Bronchial smooth muscle cell (primary cell): Measurements from ENCODE around the gene CDK5R1. TPM values are rescaled to one million over a fixed set of nuclear protein-coding genes. Genes with fewer than 3 reads are reported as not detected.

Experiments
- total RNA-seq: library from RNA; depleted of rRNA; stranded (reverse); fragments of >200 nt; gene quantifications from 2 replicates; pipeline ENCODE4 v1.2.1, GENCODE V29; 2014

Gene CDK5R1
- total RNA-seq = 0.32 and 0.43 TPM in 2 replicates

GRCh38 chr17:32486701-32487472 is at the start of gene CDK5R1:
TSS of gene CDK5R1 (plus strand) at chr17:32486993. CDS start at chr17:32487621, 628 bp downstream.

DNA sequence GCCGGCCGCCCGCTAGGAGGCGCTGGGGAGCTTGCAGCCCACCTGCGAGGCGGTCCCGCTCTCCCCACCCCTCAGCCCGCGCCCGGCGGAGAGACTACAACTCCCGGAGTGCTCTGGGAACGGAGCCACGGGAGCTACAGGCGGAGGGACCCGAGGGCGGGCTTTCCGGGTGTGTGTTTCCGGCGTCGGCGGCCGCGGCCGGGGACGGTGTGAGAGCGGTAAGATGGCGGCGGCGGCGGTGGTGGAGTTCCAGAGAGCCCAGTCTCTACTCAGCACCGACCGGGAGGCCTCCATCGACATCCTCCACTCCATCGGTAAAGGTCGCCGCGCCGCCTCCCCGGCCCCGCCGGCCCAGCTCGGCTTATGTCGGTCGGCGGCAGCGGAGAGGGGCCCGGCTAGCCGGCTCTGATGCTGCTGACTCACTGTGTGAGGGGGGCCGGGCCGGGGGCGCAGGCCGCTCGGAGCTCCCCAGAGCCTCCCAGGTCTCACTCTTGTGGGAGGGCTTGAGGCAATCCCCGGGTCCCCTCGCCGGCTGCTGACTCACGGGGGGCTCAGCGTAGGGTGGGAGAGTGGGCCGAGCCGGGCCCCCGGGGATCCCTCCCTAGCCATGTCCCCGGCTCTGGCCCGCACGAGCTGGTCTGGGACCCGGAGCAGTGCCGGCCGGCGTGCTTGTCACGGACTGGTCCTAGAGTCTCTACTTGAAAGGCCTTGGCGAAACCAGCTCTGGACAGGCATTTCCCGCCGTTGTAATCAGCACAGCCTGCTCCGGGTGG is 42.3 kb upstream of the CDK5R1 start, which contains the start of gene PSMD11:
Gene PSMD11 (plus strand): TSS at position 210 of the 773 bp plus-strand sequence. CDS start 14 bp downstream, at position 224.

Other genes starting within 250 kb of the CDK5R1 start
- under 0.01 and 0.17 TPM in 2 replicates for gene RHBDL3, start 221.2 kb upstream of the CDK5R1 start, total RNA-seq
- gene C17orf75, start 144.8 kb upstream of the CDK5R1 start, total RNA-seq = 16.4 and 22.0 TPM in 2 replicates
- 53.9 and 62.3 TPM in 2 replicates for gene ZNF207, start 136.8 kb upstream of the CDK5R1 start, total RNA-seq
- gene PSMD11, start 42.5 kb upstream of the CDK5R1 start, total RNA-seq = 62.3 and 67.5 TPM in 2 replicates